Progenitor cell of endocrine pancreas (in vitro differentiated cells): ENCODE measurements around the gene ZSCAN26. TPM values are rescaled to one million over a fixed set of nuclear protein-coding genes. Genes with fewer than 3 reads are reported as not detected.

ENCODE experiments used
- DNase-seq: peaks from one replicate; pipeline ENCODE4 v3.0.0; 2021; ENCODE audit warnings: low spot score; ENCODE audit not compliant: unreplicated experiment
- H3K27ac Mint-ChIP-seq: 2 replicates; pipeline ENCODE4 v1.8.0; 2021; ENCODE audit warnings: mild to moderate bottlenecking, moderate library complexity, mixed read lengths
- H3K27me3 Mint-ChIP-seq: 2 replicates; pipeline ENCODE4 v1.8.0; 2021; ENCODE audit warnings: mixed read lengths
- H3K36me3 Mint-ChIP-seq: 2 replicates; pipeline ENCODE4 v1.8.0; 2022; ENCODE audit warnings: mixed read lengths; ENCODE audit not compliant: insufficient read depth
- H3K4me1 Mint-ChIP-seq: 2 replicates; pipeline ENCODE4 v1.8.0; 2021; ENCODE audit warnings: low read depth, mixed read lengths
- H3K4me3 Mint-ChIP-seq: 2 replicates; pipeline ENCODE4 v1.8.0; 2021; ENCODE audit warnings: low read depth, mild to moderate bottlenecking, moderate library complexity, mixed read lengths
- H3K9me3 Mint-ChIP-seq: 2 replicates; pipeline ENCODE4 v1.8.0; 2021; ENCODE audit warnings: low read depth, mixed read lengths
- total RNA-seq: library from RNA; stranded (reverse); gene quantifications from 2 replicates; pipeline ENCODE4 v1.2.1, GENCODE V29; 2021
- TF ChIP-seq, protein P1 (sequence below): fragments of 200-600 bp; sonication (generic); IDR thresholded peaks from one replicate; pipeline ENCODE4 v1.5.0; 2021; ENCODE audit warnings: antibody characterized with exemption, mild to moderate bottlenecking; ENCODE audit not compliant: unreplicated experiment

ZSCAN26 gene
- total RNA-seq, 1 donor from 2014 or later, result 25.9 TPM

DNA sequence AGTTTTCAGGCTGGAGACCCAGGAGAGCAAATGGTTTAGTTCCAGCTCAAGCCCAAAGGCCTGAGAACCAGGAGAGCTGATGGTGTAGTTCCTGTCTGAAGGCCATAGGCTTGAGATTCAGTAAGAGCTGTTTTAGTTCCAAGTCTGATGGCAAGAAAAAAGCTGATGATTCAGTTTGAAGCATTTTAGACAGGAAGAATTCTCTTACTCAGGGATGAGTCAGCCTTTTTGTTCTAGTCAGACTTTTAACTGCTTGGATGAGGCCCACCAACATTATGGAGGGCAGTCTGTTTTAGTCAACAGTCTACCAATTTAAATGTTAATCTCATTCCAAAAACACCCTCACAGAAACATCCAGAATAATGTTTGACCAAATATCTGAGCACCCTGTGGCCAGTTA lies 2.5 kb downstream of the ZSCAN26 start:
- TF ChIP-seq, protein P1, sequence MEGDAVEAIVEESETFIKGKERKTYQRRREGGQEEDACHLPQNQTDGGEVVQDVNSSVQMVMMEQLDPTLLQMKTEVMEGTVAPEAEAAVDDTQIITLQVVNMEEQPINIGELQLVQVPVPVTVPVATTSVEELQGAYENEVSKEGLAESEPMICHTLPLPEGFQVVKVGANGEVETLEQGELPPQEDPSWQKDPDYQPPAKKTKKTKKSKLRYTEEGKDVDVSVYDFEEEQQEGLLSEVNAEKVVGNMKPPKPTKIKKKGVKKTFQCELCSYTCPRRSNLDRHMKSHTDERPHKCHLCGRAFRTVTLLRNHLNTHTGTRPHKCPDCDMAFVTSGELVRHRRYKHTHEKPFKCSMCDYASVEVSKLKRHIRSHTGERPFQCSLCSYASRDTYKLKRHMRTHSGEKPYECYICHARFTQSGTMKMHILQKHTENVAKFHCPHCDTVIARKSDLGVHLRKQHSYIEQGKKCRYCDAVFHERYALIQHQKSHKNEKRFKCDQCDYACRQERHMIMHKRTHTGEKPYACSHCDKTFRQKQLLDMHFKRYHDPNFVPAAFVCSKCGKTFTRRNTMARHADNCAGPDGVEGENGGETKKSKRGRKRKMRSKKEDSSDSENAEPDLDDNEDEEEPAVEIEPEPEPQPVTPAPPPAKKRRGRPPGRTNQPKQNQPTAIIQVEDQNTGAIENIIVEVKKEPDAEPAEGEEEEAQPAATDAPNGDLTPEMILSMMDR, result no peak
- Mint-ChIP-seq H3K36me3 (peaks cover 15% of the 10 kb centered on the region), H3K27me3 (no peaks in the 10 kb centered on the region), H3K27ac (no peak overlapping the region), H3K9me3 (no peaks in the 10 kb centered on the region), H3K4me3 (no peak overlapping the region), H3K4me1 (peaks cover 2% of the 10 kb centered on the region)
- no peak for DNase-seq

DNA sequence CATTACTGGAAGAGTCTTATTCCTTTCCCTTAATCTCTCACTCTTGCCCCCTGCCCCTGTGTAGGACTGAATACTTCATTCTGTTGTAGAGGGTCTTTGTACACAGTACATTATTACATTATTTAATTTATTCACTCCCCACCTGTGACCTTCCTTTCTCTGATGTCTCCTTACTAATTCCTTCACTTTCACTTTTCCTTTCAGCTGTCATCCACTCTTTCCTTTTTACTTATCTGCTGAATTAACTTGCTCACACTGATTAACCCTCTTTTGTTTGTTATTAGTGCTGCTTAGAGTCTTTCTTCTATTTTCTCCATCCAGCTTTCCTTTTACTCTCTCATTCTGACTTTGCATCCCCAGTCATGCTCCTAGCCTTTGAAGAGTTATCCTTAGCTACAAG lies 7.9 kb downstream of the ZSCAN26 start:
- no peak overlapping the region for H3K27ac Mint-ChIP-seq
- H3K4me1 Mint-ChIP-seq, result no peaks in the 10 kb centered on the region
- H3K27me3 Mint-ChIP-seq, result no peaks in the 10 kb centered on the region
- H3K36me3 Mint-ChIP-seq, result peaks cover 25% of the 10 kb centered on the region
- DNase-seq, result no peak
- TF ChIP-seq, protein P1, result no peak
- H3K4me3 Mint-ChIP-seq, result no peak overlapping the region
- H3K9me3 Mint-ChIP-seq, result no peaks in the 10 kb centered on the region

DNA sequence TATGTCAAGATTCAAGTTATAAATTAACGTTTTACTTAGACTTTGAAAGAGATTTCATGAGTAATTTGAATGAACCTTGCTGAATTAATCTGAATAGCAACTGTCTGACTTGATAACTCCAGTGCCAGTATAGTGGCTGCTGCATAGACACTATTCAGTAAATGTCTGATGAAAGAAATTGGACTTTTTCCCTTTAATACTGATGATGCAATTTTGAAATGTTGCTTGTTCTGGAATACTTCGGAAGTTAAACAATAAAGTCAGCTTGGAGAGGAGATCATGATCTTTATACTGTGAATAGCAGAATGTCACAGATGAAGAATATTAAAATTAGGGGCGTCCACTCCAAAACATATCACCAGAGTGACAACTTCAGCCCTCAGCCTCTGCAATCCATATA lies 10.8 kb downstream of the ZSCAN26 start:
- Mint-ChIP-seq H3K9me3 (no peaks in the 10 kb centered on the region), H3K4me1 (peaks cover 10% of the 10 kb centered on the region), H3K27me3 (no peaks in the 10 kb centered on the region), H3K4me3 (no peak overlapping the region), H3K36me3 (peaks cover 17% of the 10 kb centered on the region), H3K27ac (no peak overlapping the region)
- TF ChIP-seq, protein P1, result no peak
- DNase-seq, result no peak

DNA sequence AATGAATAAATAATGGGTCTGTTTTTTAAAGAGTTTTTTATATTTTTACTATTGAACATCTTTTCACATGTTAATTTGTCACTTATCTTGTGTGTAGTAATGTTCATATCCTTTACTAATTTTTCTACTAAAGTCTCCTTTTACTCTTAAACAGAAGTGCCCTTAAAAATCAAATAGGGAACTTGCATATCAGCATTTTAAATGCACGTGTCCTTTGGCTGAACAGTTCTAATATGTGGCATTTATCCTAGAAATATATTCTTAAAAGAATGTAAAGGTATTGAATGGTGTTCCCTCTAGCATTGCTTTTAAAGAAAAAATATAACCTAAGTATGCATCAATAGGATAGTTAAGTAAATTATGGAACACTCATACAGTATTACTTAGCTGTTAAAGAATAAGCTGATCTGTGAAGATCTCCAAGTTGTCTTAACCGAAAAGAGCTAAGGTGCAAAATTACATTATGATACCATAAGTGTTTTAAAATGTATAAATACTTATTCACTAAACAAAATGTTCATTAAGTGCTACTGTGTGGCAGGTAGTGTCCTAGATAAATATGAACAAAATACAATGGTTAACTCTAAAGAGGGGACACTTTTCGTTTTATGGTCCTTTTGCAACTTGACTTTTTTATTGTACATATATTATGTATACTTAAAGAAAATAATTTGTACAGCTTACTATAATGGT lies 13.8 kb downstream of the ZSCAN26 start:
- DNase-seq, result no peak
- H3K9me3 Mint-ChIP-seq, result no peaks in the 10 kb centered on the region
- H3K27me3 Mint-ChIP-seq, result no peaks in the 10 kb centered on the region
- peaks cover 10% of the 10 kb centered on the region for H3K4me1 Mint-ChIP-seq
- TF ChIP-seq, protein P1, result no peak
- no peak overlapping the region for H3K27ac Mint-ChIP-seq
- peak overlapping the region; percentile 93 for H3K4me3 Mint-ChIP-seq
- H3K36me3 Mint-ChIP-seq, result peaks cover 12% of the 10 kb centered on the region

DNA sequence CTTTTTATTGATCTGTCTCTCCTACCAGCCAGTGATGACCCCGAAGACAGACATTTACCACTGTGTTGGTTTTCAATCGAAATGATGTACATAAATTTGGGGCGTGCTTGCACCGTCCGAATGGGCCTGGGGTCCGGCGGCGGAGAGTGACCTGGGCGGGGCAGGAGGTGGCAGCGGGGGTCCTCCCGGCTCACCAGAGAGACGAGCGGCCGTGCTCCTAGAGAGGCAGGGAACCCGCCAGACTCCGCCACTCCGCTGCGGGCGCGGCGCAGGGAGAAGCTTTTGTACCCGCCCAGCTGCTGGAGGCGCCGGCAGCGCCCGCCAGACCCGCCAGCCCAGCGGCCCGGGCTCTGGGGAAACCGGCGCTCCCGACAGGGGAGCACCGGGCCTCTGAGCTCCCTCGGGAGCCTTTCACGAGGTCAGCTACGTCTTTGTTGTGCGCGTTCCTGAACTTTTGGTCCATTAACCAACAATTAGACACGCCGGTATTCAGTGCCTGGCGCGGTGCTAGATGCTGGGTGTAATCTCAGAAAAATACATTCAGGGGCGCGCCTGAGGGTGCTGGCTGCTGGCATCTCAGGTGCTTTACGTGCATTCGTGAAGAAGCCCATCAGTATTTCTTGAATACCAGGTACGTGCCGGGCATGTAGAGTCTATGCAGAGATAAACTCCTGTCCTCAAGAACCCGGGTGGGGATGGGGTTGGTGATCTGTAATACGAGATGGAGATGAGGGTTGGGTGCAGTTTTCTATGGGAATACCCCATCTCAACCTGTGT lies 14.5 kb downstream of the ZSCAN26 start, which contains the start of gene PGBD1:
TSS of gene PGBD1 (plus strand) at position 285 of the 777 bp plus-strand sequence. CDS start 2,242 bp downstream, outside the sequence.
- Mint-ChIP-seq H3K4me1 (peaks cover 10% of the 10 kb centered on the region), H3K9me3 (no peaks in the 10 kb centered on the region)
- TF ChIP-seq, protein P1, result no peak

More for the DNA sequence above, 14.5 kb downstream of the ZSCAN26 start, which contains the start of gene PGBD1:
- H3K36me3 Mint-ChIP-seq, result peaks cover 10% of the 10 kb centered on the region
- H3K27me3 Mint-ChIP-seq, result no peaks in the 10 kb centered on the region
- H3K27ac Mint-ChIP-seq, result peak within 1 kb of the TSS; percentile 94
- peak within 1 kb of the TSS; percentile 93 for H3K4me3 Mint-ChIP-seq
- DNase-seq, result peak; percentile 72
